8988T (cell line): Measurements from ENCODE around the gene NAA30.

Experiments used
- DNase-seq: peaks from one replicate; pipeline ENCODE4 v3.0.0; 2011

Gene NAA30

DNA sequence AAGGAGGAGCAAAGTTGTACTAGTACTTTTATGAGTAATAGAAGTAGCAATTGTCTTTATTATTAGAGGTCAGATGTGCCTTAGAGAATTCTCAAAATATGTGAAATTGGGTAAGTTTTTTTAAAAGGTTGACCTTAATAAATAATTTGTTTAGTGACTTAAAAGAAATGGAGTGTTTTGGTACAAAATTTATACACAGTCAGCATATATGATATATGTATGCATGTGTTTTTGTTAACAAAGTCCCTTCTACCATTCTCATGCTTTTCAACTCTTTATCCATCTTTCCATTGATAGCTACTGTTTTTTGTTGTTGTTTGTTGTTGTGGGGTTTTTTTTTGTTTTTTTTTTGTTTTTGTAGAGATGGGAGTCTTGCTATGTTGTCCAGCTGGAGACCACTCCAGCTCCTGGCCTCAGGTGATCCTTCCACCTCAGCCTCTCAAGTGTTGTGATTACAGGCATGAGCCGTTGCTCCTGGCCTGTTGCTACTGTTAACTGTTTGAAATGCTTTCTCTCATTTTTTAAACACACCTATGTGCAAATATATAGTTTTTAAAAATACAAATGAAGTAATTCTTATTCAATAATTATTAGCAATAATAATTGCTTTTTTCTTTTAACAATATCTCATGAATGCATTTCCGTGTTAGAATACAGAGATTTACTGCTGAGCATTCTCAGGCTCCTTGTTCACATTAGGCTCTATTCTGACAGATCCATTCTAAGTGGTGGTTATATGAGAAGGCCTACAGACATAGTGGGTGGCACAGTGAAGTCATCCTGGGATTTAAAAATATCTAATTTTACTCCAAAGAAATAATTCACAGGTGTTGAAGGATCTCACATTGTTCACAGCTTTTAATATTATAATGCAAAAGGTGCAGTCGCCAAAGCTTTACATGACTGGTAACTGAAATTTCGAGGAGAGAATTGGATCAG is 10.4 kb downstream of the NAA30 start:
- DNase-seq: no peak

GRCh38 chr14:57401501-57401900 is 11.1 kb downstream of the NAA30 start:
- no peak for DNase-seq

- no peak for DNase-seq
Measured at GRCh38 chr14:57402173-57402852, 11.9 kb downstream of the NAA30 start.

- no peak for DNase-seq
Measured at GRCh38 chr14:57403521-57403864, 13.1 kb downstream of the NAA30 start.

DNA sequence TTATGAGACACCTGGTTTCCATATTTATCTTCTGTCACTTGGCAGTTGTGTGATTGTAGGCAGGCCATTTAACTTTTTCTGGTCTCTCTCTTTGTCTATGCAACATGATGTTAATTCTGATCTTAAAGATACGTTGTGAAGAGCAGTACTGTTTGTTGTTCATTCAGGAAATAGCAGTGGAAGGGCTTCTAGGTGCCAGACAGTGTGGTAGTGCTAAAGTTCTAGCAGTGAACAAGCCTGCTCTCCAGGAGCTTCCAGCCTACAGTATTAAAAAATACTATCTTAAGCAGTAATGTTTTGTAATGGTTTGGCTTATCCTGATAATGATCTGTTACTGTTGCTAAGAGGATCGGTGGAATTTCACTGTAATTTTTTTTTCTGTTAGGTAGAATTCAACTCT is 15.2 kb downstream of the NAA30 start:
- DNase-seq: no peak

DNA sequence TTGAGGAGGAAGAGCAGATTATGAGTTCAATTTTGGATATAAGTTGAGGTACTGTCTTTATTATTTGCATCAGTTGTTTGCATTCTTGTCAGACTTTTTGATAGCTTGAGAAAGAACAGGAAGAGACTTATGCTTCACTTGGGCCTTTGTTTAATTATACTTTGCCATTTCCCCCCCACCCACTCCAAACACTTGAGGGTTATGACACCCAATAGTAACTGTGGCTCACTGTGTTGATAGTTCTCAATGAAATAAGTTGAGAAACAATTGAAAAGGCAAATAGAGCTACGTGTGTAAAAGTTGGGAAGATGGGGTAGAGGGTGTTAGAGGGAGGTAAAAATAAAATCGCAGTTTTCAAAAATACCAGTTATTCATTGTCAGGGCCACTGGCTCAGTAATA is 17.7 kb downstream of the NAA30 start:
- no peak for DNase-seq

DNA sequence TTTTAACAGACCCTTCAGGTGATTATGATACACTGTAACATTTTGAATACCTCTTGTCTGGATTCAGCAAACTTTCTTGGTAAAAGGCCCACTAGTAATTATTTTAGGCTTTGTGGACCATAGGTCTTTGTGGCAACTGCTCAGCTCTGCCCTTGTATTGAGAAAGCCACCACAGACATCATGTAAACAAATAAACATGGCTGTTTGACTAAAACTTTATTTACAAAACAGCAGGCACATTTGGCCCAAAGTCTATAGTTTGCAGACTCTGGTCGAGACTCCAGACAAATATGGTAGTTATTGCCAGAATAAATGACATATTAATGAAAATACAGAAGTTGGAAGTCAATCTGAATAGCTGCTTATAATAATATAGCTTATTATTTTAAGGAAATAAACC is 18.2 kb downstream of the NAA30 start:
- DNase-seq: no peak

- no peak for DNase-seq
Measured at GRCh38 chr14:57412341-57412740, 22.0 kb downstream of the NAA30 start.

DNA sequence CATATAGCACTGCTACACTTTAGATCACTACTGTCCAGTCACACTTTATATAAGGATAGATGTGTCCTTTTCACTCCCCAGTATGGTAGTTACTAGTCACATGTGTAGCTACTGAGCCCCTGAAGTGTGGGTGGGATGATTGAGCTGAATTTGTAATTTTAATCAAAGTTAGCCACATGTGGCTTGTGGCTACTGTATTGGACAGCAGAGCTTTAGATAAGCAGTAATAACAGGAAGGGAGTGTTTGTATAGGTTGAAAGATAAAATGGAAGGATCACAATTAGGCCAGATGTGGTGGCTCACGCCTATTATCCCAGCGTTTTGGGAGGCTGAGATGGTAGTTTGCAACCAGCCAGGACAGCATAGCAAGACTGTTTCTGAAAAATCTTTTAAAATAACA is 23.5 kb downstream of the NAA30 start:
- DNase-seq: no peak

DNA sequence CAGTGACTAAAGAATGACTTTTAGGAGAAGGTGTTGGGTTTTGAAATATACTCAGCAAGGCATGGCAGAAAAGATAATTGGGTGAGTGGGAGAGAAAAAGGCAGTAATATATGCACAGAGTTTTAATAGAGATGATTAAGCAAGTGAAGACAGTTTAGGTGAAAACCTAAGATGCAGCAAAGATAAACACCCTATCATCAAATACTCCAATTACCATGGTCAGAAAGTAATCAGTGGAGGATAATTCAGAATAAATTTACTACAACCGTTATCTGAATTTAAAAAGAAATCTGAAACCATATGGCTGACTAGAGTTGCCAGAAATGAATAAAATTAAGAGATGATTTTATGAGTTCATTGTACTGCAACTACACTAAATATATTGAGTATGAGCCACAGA is 26.8 kb downstream of the NAA30 start:
- no peak for DNase-seq

- DNase-seq: no peak
Measured at GRCh38 chr14:57418999-57419398, 28.6 kb downstream of the NAA30 start.

GRCh38 chr14:57420033-57420432 is 29.6 kb downstream of the NAA30 start:
- no peak for DNase-seq

DNA sequence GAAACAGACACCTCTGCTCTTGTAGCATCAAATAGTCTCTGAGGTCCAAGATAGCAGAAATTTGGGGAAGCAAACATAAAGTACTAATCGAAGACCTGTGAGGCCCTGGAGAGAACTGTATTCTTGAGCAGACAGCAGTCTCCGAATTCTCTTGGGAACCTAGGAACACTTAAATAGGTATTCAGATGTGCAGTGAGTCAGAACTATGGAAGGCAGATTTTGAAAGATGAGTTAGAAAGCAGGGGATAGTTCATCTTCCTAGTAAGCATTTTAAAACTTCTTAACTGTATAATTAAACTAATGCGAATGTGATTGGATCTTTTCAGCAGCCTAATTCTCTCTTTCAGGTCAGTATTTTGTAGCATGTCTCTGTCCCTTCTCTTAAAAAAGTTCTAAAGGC is 30.6 kb downstream of the NAA30 start:
- DNase-seq: no peak

DNA sequence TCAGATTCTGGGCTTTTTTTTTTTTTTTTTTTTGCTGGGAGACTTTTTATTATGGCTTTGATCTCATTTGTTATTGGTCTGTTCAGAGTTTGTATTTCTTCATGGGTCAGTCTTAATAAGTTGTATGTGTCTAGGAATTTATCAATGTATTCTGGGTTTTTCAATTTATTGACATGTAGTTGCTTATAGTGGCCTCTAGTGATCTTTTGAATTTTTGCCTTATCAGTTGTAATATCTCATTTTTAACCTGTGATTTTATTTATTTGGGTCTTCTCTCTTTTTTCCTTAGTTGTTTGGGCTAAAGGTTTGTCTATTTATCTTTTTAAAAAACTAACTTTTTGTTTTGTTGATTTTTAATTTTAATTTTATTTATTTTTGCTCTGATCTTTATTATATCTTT is 45.5 kb downstream of the NAA30 start:
- no peak for DNase-seq

GRCh38 chr14:57461777-57462320 is 71.5 kb downstream of the NAA30 start:
- no peak for DNase-seq

GRCh38 chr14:57462551-57462950 is 72.2 kb downstream of the NAA30 start:
- no peak for DNase-seq

DNA sequence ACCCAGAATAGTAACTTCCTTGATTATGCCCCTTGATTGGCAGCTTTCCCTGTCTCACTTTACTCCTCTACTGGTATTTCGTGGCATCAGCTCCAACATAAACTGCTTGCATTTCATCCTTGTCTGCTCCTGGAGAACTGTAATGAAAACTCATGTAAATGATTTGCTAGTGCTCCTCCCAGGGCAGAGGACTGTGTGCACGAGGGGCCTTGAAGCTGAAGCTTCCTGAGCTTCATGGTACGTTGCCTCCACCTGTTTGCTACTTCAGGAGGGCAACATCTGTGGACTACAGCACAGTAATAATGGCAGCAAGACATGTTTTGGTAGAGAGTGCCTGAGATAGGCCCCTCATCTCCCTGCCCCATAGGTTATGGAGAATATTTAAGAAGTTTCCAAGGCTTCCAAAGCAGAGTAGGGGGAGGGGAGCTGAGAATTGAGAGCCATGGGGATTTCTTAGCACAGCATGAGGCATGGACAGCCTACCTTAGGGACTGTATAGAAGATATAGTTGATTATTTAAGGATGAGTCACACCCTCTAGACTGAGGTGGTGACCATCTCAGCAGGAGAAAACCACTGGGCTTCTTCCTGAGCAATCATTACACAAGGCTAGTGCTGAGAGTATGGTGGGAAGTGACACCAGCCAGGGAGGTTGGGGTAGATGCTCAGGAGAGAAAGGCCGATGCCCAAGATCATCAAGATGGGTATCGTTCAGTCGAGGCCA is 73.8 kb downstream of the NAA30 start:
- DNase-seq: no peak
